Measurements from ENCODE around the gene CELSR1. TPM values are rescaled to one million over a fixed set of nuclear protein-coding genes. Genes with fewer than 3 reads are reported as not detected.

Gene CELSR1
- total RNA-seq, 1 experiment from 2014 or later: 22.6 TPM

GRCh38 chr22:46317646-46318045 is 219.8 kb downstream of the CELSR1 start:
- Histone ChIP-seq H4K91ac (ENCODE audit: insufficient read length, low read depth, low read length) (no peak overlapping the region), H3K9ac (ENCODE audit: extremely low read depth, insufficient read length, low read length) (no peak overlapping the region), H2BK12ac (ENCODE audit: insufficient read length, low read depth, low read length) (no peak overlapping the region), H3K27me3 (ENCODE audit: insufficient read depth, low read length) (no peaks in the 10 kb centered on the region), H3K79me2 (ENCODE audit: insufficient read depth, low read length) (no peaks in the 10 kb centered on the region), H3T11ph (ENCODE audit: low read length) (no peak overlapping the region), H3K14ac (ENCODE audit: insufficient read depth, low read length) (no peak overlapping the region), H2BK120ac (ENCODE audit: low read depth, low read length, poor library complexity, severe bottlenecking) (no peak overlapping the region), H3K56ac (ENCODE audit: insufficient read length, low read depth, low read length) (no peak overlapping the region), H3K4me2 (ENCODE audit: insufficient read depth, insufficient read length, low read length) (no peak overlapping the region), H3K27ac (ENCODE audit: insufficient read length, low read depth, low read length) (no peak overlapping the region), H3K9me3 (ENCODE audit: control insufficient read depth, low read depth, low read length) (no peaks in the 10 kb centered on the region), H2AFZ (ENCODE audit: low read length) (no peak overlapping the region), H3K18ac (ENCODE audit: insufficient read length, low read depth, low read length) (no peak overlapping the region), H4K20me1 (ENCODE audit: control insufficient read depth, insufficient read depth, insufficient read length) (no peaks in the 10 kb centered on the region), H3K23ac (ENCODE audit: insufficient read length, low read depth, low read length) (no peak overlapping the region), H4K5ac (ENCODE audit: insufficient read length, low read depth, low read length) (no peak overlapping the region), H2BK15ac (ENCODE audit: low read depth, low read length) (no peak overlapping the region), H2BK20ac (ENCODE audit: low read depth, low read length, poor library complexity, severe bottlenecking) (no peak overlapping the region), H2BK5ac (ENCODE audit: insufficient read length, low read length) (no peak overlapping the region), H3K4ac (ENCODE audit: low read depth, low read length) (no peak overlapping the region), H3K23me2 (ENCODE audit: insufficient read length, low read depth, low read length, poor library complexity, severe bottlenecking) (no peaks in the 10 kb centered on the region), H2AK5ac (ENCODE audit: insufficient read length, low read length) (no peak overlapping the region), H3K4me1 (ENCODE audit: insufficient read depth, low read length) (no peaks in the 10 kb centered on the region), H4K8ac (replicated peaks; ENCODE audit: insufficient read length, low read depth, low read length) (no peak overlapping the region), H3K79me1 (ENCODE audit: insufficient read depth, low read depth, low read length, poor library complexity, severe bottlenecking) (no peaks in the 10 kb centered on the region)
- peaks cover 26 to 75% (median 63%) of the 10 kb centered on the region in 3 experiments for H3K36me3 Mint-ChIP-seq (ENCODE audit: insufficient read depth in 1 of 3, low read depth in 3 of 3)
- TF ChIP-seq, protein P1, sequence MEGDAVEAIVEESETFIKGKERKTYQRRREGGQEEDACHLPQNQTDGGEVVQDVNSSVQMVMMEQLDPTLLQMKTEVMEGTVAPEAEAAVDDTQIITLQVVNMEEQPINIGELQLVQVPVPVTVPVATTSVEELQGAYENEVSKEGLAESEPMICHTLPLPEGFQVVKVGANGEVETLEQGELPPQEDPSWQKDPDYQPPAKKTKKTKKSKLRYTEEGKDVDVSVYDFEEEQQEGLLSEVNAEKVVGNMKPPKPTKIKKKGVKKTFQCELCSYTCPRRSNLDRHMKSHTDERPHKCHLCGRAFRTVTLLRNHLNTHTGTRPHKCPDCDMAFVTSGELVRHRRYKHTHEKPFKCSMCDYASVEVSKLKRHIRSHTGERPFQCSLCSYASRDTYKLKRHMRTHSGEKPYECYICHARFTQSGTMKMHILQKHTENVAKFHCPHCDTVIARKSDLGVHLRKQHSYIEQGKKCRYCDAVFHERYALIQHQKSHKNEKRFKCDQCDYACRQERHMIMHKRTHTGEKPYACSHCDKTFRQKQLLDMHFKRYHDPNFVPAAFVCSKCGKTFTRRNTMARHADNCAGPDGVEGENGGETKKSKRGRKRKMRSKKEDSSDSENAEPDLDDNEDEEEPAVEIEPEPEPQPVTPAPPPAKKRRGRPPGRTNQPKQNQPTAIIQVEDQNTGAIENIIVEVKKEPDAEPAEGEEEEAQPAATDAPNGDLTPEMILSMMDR (conservative IDR thresholded peaks at IDR 0.05): no peak
- no CpG with 5 or more reads among the region's 20 CpGs for WGBS (ENCODE audit: extremely low coverage, insufficient read length, low lambda C conversion rate)
- no peak for DNase-seq
- no peak overlapping the region for H3K27ac Mint-ChIP-seq
- no peaks in the 10 kb centered on the region for H3K9me3 Mint-ChIP-seq
- no peaks in the 10 kb centered on the region for H3K27me3 Mint-ChIP-seq (ENCODE audit: low read depth)
- H3K4me3 Mint-ChIP-seq: no peak overlapping the region
- H3K4me1 Mint-ChIP-seq: no peaks in the 10 kb centered on the region

Measured in H9 (cell line).